Measurements from ENCODE around the gene IER5. TPM values are rescaled to one million over a fixed set of nuclear protein-coding genes. Genes with fewer than 3 reads are reported as not detected.

Gene IER5
- total and polyA plus RNA-seq, 2 of the 13 experiments (the other 11 are each of a cell fraction or from before 2014, with no cell fraction given) = 2.5 to 3.5 TPM

DNA sequence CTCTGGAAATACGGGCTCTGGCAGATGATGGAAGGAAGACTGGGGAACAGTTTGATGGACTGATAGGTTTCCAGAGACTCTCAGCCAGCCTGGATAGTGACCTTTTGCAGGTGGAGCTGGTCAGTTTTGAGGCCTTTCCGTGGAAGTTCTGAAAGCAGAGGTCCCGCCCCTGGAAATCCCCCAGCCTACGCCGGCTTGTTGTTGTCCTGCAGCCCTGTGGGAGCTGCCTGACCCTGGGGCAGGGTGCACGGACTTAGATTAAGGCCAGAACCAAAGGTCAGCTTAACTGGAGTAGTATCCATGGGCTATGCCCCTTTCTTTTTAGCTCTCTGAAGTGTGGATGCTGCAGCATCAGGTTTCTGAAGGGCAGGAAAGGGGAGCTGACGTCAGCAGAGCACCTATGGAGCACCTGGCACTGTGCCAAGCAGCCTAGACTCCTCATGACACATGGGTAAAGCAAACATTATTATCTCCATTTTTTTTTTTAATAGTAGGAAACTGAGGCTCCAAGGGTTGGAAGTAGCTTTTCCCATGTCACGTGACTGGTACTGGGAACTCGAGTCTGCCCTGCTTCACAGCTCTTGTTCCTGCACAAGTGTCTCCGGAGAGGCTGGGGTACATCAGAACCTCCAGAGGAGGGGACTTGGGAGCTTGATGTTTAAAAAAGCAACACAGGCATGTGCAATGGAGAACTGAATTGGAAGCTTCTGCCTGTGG lies 38.5 kb downstream of the IER5 start (continued):
- no peak for TF ChIP-seq ZNF367 (CRISPR knock-in tag; IDR thresholded peaks at IDR 0.05; ENCODE audit: borderline replicate concordance)
- TF ChIP-seq DNMT3B (CRISPR knock-in tag; conservative IDR thresholded peaks at IDR 0.05) = no peak
- TF ChIP-seq HDAC1 (CRISPR knock-in tag; IDR thresholded peaks at IDR 0.05) = 0 out of 2 replicates have a peak, but pooled peaks have one; percentile 29
- no peak for TF ChIP-seq NFATC3 (CRISPR knock-in tag; IDR thresholded peaks at IDR 0.05)
- TF ChIP-seq PHB2 (IDR thresholded peaks at IDR 0.05; ENCODE audit: partially characterized antibody) = no peak
- no peak for TF ChIP-seq ZNF383 (CRISPR knock-in tag; IDR thresholded peaks at IDR 0.05; ENCODE audit: borderline replicate concordance)
- TF ChIP-seq, protein P1, sequence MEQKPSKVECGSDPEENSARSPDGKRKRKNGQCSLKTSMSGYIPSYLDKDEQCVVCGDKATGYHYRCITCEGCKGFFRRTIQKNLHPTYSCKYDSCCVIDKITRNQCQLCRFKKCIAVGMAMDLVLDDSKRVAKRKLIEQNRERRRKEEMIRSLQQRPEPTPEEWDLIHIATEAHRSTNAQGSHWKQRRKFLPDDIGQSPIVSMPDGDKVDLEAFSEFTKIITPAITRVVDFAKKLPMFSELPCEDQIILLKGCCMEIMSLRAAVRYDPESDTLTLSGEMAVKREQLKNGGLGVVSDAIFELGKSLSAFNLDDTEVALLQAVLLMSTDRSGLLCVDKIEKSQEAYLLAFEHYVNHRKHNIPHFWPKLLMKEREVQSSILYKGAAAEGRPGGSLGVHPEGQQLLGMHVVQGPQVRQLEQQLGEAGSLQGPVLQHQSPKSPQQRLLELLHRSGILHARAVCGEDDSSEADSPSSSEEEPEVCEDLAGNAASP (CRISPR knock-in tag; IDR thresholded peaks at IDR 0.05; ENCODE audit: borderline replicate concordance) = no peak
- TF ChIP-seq RELA (CRISPR knock-in tag; IDR thresholded peaks at IDR 0.05) = peak; percentile 85; the same call in 1 of the 2 replicates
- TF ChIP-seq MIER2 (CRISPR knock-in tag; IDR thresholded peaks at IDR 0.05) = no peak
- TF ChIP-seq, protein P2, sequence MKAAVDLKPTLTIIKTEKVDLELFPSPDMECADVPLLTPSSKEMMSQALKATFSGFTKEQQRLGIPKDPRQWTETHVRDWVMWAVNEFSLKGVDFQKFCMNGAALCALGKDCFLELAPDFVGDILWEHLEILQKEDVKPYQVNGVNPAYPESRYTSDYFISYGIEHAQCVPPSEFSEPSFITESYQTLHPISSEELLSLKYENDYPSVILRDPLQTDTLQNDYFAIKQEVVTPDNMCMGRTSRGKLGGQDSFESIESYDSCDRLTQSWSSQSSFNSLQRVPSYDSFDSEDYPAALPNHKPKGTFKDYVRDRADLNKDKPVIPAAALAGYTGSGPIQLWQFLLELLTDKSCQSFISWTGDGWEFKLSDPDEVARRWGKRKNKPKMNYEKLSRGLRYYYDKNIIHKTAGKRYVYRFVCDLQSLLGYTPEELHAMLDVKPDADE (CRISPR knock-in tag; IDR thresholded peaks at IDR 0.05) = no peak
- TF ChIP-seq ZMYM4 (CRISPR knock-in tag; IDR thresholded peaks at IDR 0.05) = no peak
- TF ChIP-seq, protein P3, sequence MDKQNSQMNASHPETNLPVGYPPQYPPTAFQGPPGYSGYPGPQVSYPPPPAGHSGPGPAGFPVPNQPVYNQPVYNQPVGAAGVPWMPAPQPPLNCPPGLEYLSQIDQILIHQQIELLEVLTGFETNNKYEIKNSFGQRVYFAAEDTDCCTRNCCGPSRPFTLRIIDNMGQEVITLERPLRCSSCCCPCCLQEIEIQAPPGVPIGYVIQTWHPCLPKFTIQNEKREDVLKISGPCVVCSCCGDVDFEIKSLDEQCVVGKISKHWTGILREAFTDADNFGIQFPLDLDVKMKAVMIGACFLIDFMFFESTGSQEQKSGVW (CRISPR knock-in tag; IDR thresholded peaks at IDR 0.05; ENCODE audit: borderline replicate concordance) = no peak
- no peak for TF ChIP-seq ZNF7 (CRISPR knock-in tag; IDR thresholded peaks at IDR 0.05)
- no peak for TF ChIP-seq ZNF816 (CRISPR knock-in tag; IDR thresholded peaks at IDR 0.05; ENCODE audit: borderline replicate concordance)
- peak; percentile 84 for TF ChIP-seq HNF4A (CRISPR knock-in tag; IDR thresholded peaks at IDR 0.05)
- TF ChIP-seq ZNF441 (CRISPR knock-in tag; IDR thresholded peaks at IDR 0.05; ENCODE audit: borderline replicate concordance) = no peak
- TF ChIP-seq SMAD1 (CRISPR knock-in tag; IDR thresholded peaks at IDR 0.05; ENCODE audit: borderline replicate concordance, low read depth) = no peak
- TF ChIP-seq, protein P4, sequence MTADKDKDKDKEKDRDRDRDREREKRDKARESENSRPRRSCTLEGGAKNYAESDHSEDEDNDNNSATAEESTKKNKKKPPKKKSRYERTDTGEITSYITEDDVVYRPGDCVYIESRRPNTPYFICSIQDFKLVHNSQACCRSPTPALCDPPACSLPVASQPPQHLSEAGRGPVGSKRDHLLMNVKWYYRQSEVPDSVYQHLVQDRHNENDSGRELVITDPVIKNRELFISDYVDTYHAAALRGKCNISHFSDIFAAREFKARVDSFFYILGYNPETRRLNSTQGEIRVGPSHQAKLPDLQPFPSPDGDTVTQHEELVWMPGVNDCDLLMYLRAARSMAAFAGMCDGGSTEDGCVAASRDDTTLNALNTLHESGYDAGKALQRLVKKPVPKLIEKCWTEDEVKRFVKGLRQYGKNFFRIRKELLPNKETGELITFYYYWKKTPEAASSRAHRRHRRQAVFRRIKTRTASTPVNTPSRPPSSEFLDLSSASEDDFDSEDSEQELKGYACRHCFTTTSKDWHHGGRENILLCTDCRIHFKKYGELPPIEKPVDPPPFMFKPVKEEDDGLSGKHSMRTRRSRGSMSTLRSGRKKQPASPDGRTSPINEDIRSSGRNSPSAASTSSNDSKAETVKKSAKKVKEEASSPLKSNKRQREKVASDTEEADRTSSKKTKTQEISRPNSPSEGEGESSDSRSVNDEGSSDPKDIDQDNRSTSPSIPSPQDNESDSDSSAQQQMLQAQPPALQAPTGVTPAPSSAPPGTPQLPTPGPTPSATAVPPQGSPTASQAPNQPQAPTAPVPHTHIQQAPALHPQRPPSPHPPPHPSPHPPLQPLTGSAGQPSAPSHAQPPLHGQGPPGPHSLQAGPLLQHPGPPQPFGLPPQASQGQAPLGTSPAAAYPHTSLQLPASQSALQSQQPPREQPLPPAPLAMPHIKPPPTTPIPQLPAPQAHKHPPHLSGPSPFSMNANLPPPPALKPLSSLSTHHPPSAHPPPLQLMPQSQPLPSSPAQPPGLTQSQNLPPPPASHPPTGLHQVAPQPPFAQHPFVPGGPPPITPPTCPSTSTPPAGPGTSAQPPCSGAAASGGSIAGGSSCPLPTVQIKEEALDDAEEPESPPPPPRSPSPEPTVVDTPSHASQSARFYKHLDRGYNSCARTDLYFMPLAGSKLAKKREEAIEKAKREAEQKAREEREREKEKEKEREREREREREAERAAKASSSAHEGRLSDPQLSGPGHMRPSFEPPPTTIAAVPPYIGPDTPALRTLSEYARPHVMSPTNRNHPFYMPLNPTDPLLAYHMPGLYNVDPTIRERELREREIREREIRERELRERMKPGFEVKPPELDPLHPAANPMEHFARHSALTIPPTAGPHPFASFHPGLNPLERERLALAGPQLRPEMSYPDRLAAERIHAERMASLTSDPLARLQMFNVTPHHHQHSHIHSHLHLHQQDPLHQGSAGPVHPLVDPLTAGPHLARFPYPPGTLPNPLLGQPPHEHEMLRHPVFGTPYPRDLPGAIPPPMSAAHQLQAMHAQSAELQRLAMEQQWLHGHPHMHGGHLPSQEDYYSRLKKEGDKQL (CRISPR knock-in tag; IDR thresholded peaks at IDR 0.05; ENCODE audit: low read depth) = no peak
- TF ChIP-seq ZNF619 (CRISPR knock-in tag; IDR thresholded peaks at IDR 0.05) = no peak
